GM23338 (cell line): Measurements from ENCODE around the gene ZBTB7C. TPM values are rescaled to one million over a fixed set of nuclear protein-coding genes. Genes with fewer than 3 reads are reported as not detected.

Experiments used
- ATAC-seq: fragments of 200-7000 bp; cut with Tn5 transposase; 3 replicates; pipeline ENCODE4 v1.9.1; 2020
- DNase-seq: peaks from one replicate; pipeline ENCODE4 v3.0.0-alpha.2; 2015; ENCODE audit warnings: low spot score
- H2AFZ ChIP-seq: fragments of 200-600 bp; sonication (generic); 2 replicates; pipeline ENCODE4 v1.8.0; 2016; ENCODE audit warnings: antibody characterized with exemption, mild to moderate bottlenecking, moderate library complexity
- H3F3A ChIP-seq: fragments of 200-600 bp; sonication (generic); replicated peaks from 2 replicates; pipeline ENCODE4 v1.8.0; 2017; ENCODE audit warnings: antibody characterized with exemption, mixed run types, low read depth
- H3K27ac ChIP-seq: fragments of 200-600 bp; sonication (generic); 2 replicates; pipeline ENCODE4 v1.6.1; 2016; ENCODE audit warnings: low read depth
- H3K27me3 ChIP-seq: fragments of 200-600 bp; sonication (generic); 2 replicates; pipeline ENCODE4 v1.8.0; 2016; ENCODE audit warnings: mild to moderate bottlenecking, mixed run types, moderate library complexity; ENCODE audit not compliant: insufficient read depth
- H3K36me3 ChIP-seq: fragments of 200-600 bp; sonication (generic); 2 replicates; pipeline ENCODE4 v1.8.0; 2016; ENCODE audit warnings: mild to moderate bottlenecking; ENCODE audit not compliant: insufficient read depth
- H3K4me1 ChIP-seq: fragments of 200-600 bp; sonication (generic); 2 replicates; pipeline ENCODE4 v1.8.0; 2016; ENCODE audit warnings: mild to moderate bottlenecking, moderate library complexity; ENCODE audit not compliant: insufficient read depth
- H3K4me2 ChIP-seq: fragments of 200-600 bp; sonication (generic); 2 replicates; pipeline ENCODE4 v1.7.1; 2017; ENCODE audit warnings: mixed run types
- H3K4me3 ChIP-seq: fragments of 200-600 bp; sonication (generic); 2 replicates; pipeline ENCODE4 v1.6.1; 2016; ENCODE audit warnings: mixed run types
- H3K79me2 ChIP-seq: fragments of 200-600 bp; sonication (generic); replicated peaks from 2 replicates; pipeline ENCODE4 v1.8.0; 2017; ENCODE audit warnings: mild to moderate bottlenecking; ENCODE audit not compliant: insufficient read depth
- H3K9me2 ChIP-seq: fragments of 200-600 bp; sonication (generic); 2 replicates; pipeline ENCODE4 v1.8.0; 2017; ENCODE audit not compliant: insufficient read depth
- H4K20me1 ChIP-seq: fragments of 200-600 bp; sonication (generic); replicated peaks from 2 replicates; pipeline ENCODE4 v1.8.0; 2017; ENCODE audit warnings: mild to moderate bottlenecking; ENCODE audit not compliant: insufficient read depth
- H3K27ac Mint-ChIP-seq: 2 replicates; pipeline ENCODE4 v1.8.0; 2020; ENCODE audit warnings: inconsistent platforms, mild to moderate bottlenecking, moderate library complexity, mixed read lengths
- H3K27me3 Mint-ChIP-seq: 3 replicates; pipeline ENCODE4 v1.8.0; 2022; ENCODE audit warnings: low read depth, mild to moderate bottlenecking, moderate library complexity, mixed read lengths, inconsistent platforms; ENCODE audit not compliant: insufficient read depth, poor library complexity
- H3K36me3 Mint-ChIP-seq: 3 replicates; pipeline ENCODE4 v1.8.0; 2021; ENCODE audit warnings: low read depth, mild to moderate bottlenecking, inconsistent platforms, moderate library complexity, mixed read lengths
- H3K4me1 Mint-ChIP-seq: 3 replicates; pipeline ENCODE4 v1.8.0; 2020; ENCODE audit warnings: mild to moderate bottlenecking, inconsistent platforms, mixed read lengths
- H3K4me3 Mint-ChIP-seq: 3 replicates; pipeline ENCODE4 v1.8.0; 2021; ENCODE audit warnings: moderate library complexity, mild to moderate bottlenecking, inconsistent platforms, mixed read lengths
- H3K9me3 Mint-ChIP-seq: 3 replicates; pipeline ENCODE4 v1.8.0; 2020; ENCODE audit warnings: moderate library complexity, mild to moderate bottlenecking, inconsistent platforms, mixed read lengths
- CREB1 ChIP-seq: fragments of 250-450 bp; sonication (Bioruptor Pico); IDR thresholded peaks from 2 replicates; pipeline ENCODE4 v1.5.0; 2020; ENCODE audit warnings: low read depth, mild to moderate bottlenecking, moderate library complexity
- EZH2 ChIP-seq: fragments of 200-600 bp; sonication (generic); IDR thresholded peaks from one replicate; pipeline ENCODE4 v1.8.0; 2017; ENCODE audit warnings: antibody characterized with exemption, mild to moderate bottlenecking, low read depth; ENCODE audit not compliant: unreplicated experiment
- EZH2phosphoT487 ChIP-seq: fragments of 200-600 bp; sonication (generic); IDR thresholded peaks from one replicate; pipeline ENCODE4 v1.8.1; 2018; ENCODE audit warnings: antibody characterized with exemption; ENCODE audit not compliant: unreplicated experiment
- JUNB ChIP-seq: IDR thresholded peaks from one replicate; pipeline ENCODE4 v1.6.1; 2016; ENCODE audit warnings: antibody characterized with exemption; ENCODE audit not compliant: unreplicated experiment
- NANOG ChIP-seq: IDR thresholded peaks from 2 replicates; pipeline ENCODE4 v1.6.1; 2016; ENCODE audit warnings: antibody characterized with exemption, borderline replicate concordance
- POLR2AphosphoS5 ChIP-seq: IDR thresholded peaks from 2 replicates; pipeline ENCODE4 v1.6.1; 2016; ENCODE audit warnings: antibody characterized with exemption, low read depth
- STAT1 ChIP-seq: IDR thresholded peaks from one replicate; pipeline ENCODE4 v1.6.1; 2016; ENCODE audit warnings: antibody characterized with exemption; ENCODE audit not compliant: unreplicated experiment
- ZNF114 ChIP-seq: fragments of 250-450 bp; sonication (Bioruptor Pico); IDR thresholded peaks from 2 replicates; pipeline ENCODE4 v1.5.0; 2020; ENCODE audit warnings: mild to moderate bottlenecking, moderate library complexity
- ZNF331 ChIP-seq: fragments of 250-450 bp; sonication (Bioruptor Pico); IDR thresholded peaks from 2 replicates; pipeline ENCODE4 v1.5.0; 2020; ENCODE audit warnings: low read depth, mild to moderate bottlenecking, moderate library complexity
- polyA plus RNA-seq: library from polyadenylated mRNA; unstranded; fragments of >200 nt; fragmentation: Nextera tagmentation; extraction: Ambion mirVana; gene quantifications from 2 replicates; pipeline ENCODE4 v1.2.1, GENCODE V29; 2016
- total RNA-seq: library from RNA; depleted of rRNA; stranded (reverse); fragments of >200 nt; shearing (Covaris generic); gene quantifications from 2 replicates; pipeline ENCODE4 v1.2.3, GENCODE V29; 2014
- TF ChIP-seq, protein P1 (sequence below), 2 experiments: fragments of 200-600 bp in 1 of 2; sonication (generic) in 1 of 2; conservative IDR thresholded peaks; 2 replicates each; pipeline versions ENCODE4 v1.5.1 to v1.6.1; 2016 to 2017; ENCODE audit warnings: antibody characterized with exemption in 2 of 2, low read depth in 2 of 2, mild to moderate bottlenecking in 2 of 2, moderate library complexity in 1 of 2
- TF ChIP-seq, protein P2 (sequence below): IDR thresholded peaks from 2 replicates; pipeline ENCODE4 v1.6.1; 2016; ENCODE audit warnings: antibody characterized with exemption
- TF ChIP-seq, protein P3 (sequence below): fragments of 250-450 bp; sonication (Bioruptor Pico); IDR thresholded peaks from 2 replicates; pipeline ENCODE4 v1.5.0; 2020; ENCODE audit warnings: mild to moderate bottlenecking, moderate library complexity

ZBTB7C gene
- total and polyA plus RNA-seq, 2 experiments from 2014 or later, result 0.03 to 0.14 TPM

DNA sequence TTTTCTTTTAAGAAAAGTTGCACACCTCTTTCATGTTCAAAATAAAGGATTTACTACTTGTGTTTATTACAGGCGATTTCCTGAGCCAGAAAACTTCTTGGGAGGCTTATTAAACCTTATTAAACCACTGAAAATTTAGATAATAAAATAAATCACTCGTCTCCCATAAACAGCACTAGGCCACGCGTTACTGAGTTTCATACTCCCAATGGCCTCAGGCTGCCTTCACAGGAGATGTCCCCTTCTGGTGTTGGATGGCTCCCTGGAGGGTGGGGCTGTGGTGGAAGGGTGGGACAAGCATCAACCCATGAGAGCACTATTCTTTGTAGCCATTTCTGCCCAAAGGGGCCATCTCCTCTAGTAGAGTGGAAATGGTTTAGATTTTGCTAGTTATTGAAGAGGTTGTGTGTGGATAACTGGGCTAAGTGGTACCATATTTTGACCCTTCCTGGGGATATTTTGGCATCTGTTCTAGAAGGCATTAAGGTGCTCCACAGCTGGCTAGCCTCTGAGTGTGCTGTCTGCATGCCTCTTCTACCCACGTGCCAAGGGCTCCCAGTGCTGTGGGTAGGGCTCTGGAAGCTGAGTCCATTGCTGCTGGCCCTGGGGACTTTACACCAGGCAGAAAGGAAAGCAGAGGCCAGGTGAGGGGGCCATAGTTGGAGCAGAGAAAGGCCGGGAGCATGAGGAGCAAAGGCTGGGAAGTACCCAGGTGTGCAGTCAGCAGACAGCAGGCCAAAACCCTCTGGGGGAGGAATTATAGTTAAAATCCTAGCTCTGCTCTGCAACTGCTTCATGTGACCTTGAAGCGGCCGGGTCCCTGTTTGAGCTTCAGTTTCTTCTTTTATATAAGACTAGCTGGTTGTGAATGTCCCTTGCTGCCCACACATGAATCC, 357.0 kb downstream of the ZBTB7C start:
- Histone ChIP-seq H3K36me3 (no peaks in the 10 kb centered on the region; the same call in 1 of the 2 replicates), H3K79me2 (no peaks in the 10 kb centered on the region), H4K20me1 (no peaks in the 10 kb centered on the region), H3F3A (no peaks in the 10 kb centered on the region), H3K4me2 (no peak overlapping the region), H3K27me3 (no peaks in the 10 kb centered on the region), H3K27ac (no peak overlapping the region), H2AFZ (no peak overlapping the region), H3K4me1 (no peaks in the 10 kb centered on the region), H3K4me3 (no peak overlapping the region), H3K9me2 (no peaks in the 10 kb centered on the region)
- no peak overlapping the region for H3K4me3 Mint-ChIP-seq
- no peaks in the 10 kb centered on the region for H3K36me3 Mint-ChIP-seq
- H3K27me3 Mint-ChIP-seq, result peaks cover 2% of the 10 kb centered on the region
- peaks cover 10% of the 10 kb centered on the region for H3K4me1 Mint-ChIP-seq
- no peaks in the 10 kb centered on the region for H3K9me3 Mint-ChIP-seq
- no peak for ATAC-seq
- H3K27ac Mint-ChIP-seq, result no peak overlapping the region
- TF ChIP-seq POLR2AphosphoS5 (no peak), STAT1 (no peak), NANOG (no peak), CREB1 (CRISPR knock-in tag) (no peak), EZH2 (no peak), JUNB (no peak), ZNF331 (CRISPR knock-in tag) (no peak), EZH2phosphoT487 (no peak), ZNF114 (CRISPR knock-in tag) (no peak)
- TF ChIP-seq, protein P1, sequence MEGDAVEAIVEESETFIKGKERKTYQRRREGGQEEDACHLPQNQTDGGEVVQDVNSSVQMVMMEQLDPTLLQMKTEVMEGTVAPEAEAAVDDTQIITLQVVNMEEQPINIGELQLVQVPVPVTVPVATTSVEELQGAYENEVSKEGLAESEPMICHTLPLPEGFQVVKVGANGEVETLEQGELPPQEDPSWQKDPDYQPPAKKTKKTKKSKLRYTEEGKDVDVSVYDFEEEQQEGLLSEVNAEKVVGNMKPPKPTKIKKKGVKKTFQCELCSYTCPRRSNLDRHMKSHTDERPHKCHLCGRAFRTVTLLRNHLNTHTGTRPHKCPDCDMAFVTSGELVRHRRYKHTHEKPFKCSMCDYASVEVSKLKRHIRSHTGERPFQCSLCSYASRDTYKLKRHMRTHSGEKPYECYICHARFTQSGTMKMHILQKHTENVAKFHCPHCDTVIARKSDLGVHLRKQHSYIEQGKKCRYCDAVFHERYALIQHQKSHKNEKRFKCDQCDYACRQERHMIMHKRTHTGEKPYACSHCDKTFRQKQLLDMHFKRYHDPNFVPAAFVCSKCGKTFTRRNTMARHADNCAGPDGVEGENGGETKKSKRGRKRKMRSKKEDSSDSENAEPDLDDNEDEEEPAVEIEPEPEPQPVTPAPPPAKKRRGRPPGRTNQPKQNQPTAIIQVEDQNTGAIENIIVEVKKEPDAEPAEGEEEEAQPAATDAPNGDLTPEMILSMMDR (conservative IDR thresholded peaks at IDR 0.05; ENCODE audit: low read depth in 2 of 2), result no peak
- TF ChIP-seq, protein P2, sequence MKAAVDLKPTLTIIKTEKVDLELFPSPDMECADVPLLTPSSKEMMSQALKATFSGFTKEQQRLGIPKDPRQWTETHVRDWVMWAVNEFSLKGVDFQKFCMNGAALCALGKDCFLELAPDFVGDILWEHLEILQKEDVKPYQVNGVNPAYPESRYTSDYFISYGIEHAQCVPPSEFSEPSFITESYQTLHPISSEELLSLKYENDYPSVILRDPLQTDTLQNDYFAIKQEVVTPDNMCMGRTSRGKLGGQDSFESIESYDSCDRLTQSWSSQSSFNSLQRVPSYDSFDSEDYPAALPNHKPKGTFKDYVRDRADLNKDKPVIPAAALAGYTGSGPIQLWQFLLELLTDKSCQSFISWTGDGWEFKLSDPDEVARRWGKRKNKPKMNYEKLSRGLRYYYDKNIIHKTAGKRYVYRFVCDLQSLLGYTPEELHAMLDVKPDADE, result no peak
- TF ChIP-seq, protein P3, sequence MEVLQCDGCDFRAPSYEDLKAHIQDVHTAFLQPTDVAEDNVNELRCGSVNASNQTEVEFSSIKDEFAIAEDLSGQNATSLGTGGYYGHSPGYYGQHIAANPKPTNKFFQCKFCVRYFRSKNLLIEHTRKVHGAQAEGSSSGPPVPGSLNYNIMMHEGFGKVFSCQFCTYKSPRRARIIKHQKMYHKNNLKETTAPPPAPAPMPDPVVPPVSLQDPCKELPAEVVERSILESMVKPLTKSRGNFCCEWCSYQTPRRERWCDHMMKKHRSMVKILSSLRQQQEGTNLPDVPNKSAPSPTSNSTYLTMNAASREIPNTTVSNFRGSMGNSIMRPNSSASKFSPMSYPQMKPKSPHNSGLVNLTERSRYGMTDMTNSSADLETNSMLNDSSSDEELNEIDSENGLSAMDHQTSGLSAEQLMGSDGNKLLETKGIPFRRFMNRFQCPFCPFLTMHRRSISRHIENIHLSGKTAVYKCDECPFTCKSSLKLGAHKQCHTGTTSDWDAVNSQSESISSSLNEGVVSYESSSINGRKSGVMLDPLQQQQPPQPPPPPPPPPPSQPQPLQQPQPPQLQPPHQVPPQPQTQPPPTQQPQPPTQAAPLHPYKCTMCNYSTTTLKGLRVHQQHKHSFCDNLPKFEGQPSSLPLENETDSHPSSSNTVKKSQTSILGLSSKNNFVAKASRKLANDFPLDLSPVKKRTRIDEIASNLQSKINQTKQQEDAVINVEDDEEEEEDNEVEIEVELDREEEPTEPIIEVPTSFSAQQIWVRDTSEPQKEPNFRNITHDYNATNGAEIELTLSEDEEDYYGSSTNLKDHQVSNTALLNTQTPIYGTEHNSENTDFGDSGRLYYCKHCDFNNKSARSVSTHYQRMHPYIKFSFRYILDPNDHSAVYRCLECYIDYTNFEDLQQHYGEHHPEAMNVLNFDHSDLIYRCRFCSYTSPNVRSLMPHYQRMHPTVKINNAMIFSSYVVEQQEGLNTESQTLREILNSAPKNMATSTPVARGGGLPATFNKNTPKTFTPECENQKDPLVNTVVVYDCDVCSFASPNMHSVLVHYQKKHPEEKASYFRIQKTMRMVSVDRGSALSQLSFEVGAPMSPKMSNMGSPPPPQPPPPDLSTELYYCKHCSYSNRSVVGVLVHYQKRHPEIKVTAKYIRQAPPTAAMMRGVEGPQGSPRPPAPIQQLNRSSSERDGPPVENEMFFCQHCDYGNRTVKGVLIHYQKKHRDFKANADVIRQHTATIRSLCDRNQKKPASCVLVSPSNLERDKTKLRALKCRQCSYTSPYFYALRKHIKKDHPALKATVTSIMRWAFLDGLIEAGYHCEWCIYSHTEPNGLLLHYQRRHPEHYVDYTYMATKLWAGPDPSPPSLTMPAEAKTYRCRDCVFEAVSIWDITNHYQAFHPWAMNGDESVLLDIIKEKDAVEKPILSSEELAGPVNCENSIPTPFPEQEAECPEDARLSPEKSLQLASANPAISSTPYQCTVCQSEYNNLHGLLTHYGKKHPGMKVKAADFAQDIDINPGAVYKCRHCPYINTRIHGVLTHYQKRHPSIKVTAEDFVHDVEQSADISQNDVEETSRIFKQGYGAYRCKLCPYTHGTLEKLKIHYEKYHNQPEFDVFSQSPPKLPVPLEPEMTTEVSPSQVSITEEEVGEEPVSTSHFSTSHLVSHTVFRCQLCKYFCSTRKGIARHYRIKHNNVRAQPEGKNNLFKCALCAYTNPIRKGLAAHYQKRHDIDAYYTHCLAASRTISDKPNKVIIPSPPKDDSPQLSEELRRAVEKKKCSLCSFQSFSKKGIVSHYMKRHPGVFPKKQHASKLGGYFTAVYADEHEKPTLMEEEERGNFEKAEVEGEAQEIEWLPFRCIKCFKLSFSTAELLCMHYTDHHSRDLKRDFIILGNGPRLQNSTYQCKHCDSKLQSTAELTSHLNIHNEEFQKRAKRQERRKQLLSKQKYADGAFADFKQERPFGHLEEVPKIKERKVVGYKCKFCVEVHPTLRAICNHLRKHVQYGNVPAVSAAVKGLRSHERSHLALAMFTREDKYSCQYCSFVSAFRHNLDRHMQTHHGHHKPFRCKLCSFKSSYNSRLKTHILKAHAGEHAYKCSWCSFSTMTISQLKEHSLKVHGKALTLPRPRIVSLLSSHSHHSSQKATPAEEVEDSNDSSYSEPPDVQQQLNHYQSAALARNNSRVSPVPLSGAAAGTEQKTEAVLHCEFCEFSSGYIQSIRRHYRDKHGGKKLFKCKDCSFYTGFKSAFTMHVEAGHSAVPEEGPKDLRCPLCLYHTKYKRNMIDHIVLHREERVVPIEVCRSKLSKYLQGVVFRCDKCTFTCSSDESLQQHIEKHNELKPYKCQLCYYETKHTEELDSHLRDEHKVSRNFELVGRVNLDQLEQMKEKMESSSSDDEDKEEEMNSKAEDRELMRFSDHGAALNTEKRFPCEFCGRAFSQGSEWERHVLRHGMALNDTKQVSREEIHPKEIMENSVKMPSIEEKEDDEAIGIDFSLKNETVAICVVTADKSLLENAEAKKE (CRISPR knock-in tag), result no peak
- DNase-seq, result no peak
